ENCODE data around the gene NSD2. TPM values are rescaled to one million over a fixed set of nuclear protein-coding genes. Genes with fewer than 3 reads are reported as not detected.

Gene NSD2
- polyA plus RNA-seq, 4 donors, result 8.4 to 46.4 (median 22.5) TPM

GRCh38 chr4:1927675-1928074, 56.5 kb downstream of the NSD2 start:
- no peaks in the 10 kb centered on the region for H3K9me3 ChIP-seq (ENCODE audit: control insufficient read depth in 2 of 2, insufficient read depth in 1 of 2, low read depth in 1 of 2, low read length in 1 of 2)
- FAIRE-seq, result no peak
- no peak overlapping the region for H3K27ac ChIP-seq (ENCODE audit: low read depth in 1 of 3, low read length in 2 of 3)
- peaks cover 0 to 59% (median 2%) of the 10 kb centered on the region in 3 donors for H3K36me3 ChIP-seq (ENCODE audit: control insufficient read depth in 3 of 3, insufficient read depth in 2 of 3, low read depth in 1 of 3, low read length in 3 of 3)
- H3K27me3 ChIP-seq (ENCODE audit: control insufficient read depth in 3 of 3, insufficient read depth in 3 of 3, low read length in 3 of 3), result no peaks in the 10 kb centered on the region
- whole genome bisulfite sequencing, 3 donors, result 75 to 83% (median 75%) methylated on average over 2 to 3 of the region's 3 CpGs
- H3K4me1 ChIP-seq (ENCODE audit: control insufficient read depth in 3 of 3, insufficient read depth in 2 of 3, low read depth in 1 of 3, low read length in 2 of 3), result no peaks in the 10 kb centered on the region
- DNase-seq, result no peak
- H3K4me3 ChIP-seq (ENCODE audit: low read depth in 1 of 3, low read length in 3 of 3), result no peak overlapping the region

- no peak overlapping the region for H3K27ac ChIP-seq (ENCODE audit: low read depth in 1 of 3, low read length in 2 of 3)
- H3K4me3 ChIP-seq (ENCODE audit: low read depth in 1 of 3, low read length in 3 of 3), result no peak overlapping the region
- H3K27me3 ChIP-seq (ENCODE audit: control insufficient read depth in 3 of 3, insufficient read depth in 3 of 3, low read length in 3 of 3), result no peaks in the 10 kb centered on the region
- no peaks in the 10 kb centered on the region for H3K9me3 ChIP-seq (ENCODE audit: control insufficient read depth in 2 of 2, insufficient read depth in 1 of 2, low read depth in 1 of 2, low read length in 1 of 2)
- no peak for DNase-seq
- H3K36me3 ChIP-seq (ENCODE audit: control insufficient read depth in 3 of 3, insufficient read depth in 2 of 3, low read depth in 1 of 3, low read length in 3 of 3), result peaks cover 0 to 58% (median 2%) of the 10 kb centered on the region in 3 donors
- H3K4me1 ChIP-seq (ENCODE audit: control insufficient read depth in 3 of 3, insufficient read depth in 2 of 3, low read depth in 1 of 3, low read length in 2 of 3), result no peaks in the 10 kb centered on the region
- WGBS, 3 donors, result 91 to 96% (median 91%) methylated on average over 13 of the region's 13 CpGs
- no peak for FAIRE-seq
Measured at GRCh38 chr4:1928356-1929239, 57.4 kb downstream of the NSD2 start.

- Histone ChIP-seq H3K9me3 (ENCODE audit: control insufficient read depth in 2 of 2, insufficient read depth in 1 of 2, low read depth in 1 of 2, low read length in 1 of 2) (no peaks in the 10 kb centered on the region), H3K4me3 (ENCODE audit: low read depth in 1 of 3, low read length in 3 of 3) (no peak overlapping the region), H3K27me3 (ENCODE audit: control insufficient read depth in 3 of 3, insufficient read depth in 3 of 3, low read length in 3 of 3) (no peaks in the 10 kb centered on the region), H3K27ac (ENCODE audit: low read depth in 1 of 3, low read length in 2 of 3) (no peak overlapping the region), H3K36me3 (ENCODE audit: control insufficient read depth in 3 of 3, insufficient read depth in 2 of 3, low read depth in 1 of 3, low read length in 3 of 3) (peaks cover 0 to 54% (median 7%) of the 10 kb centered on the region in 3 donors), H3K4me1 (ENCODE audit: control insufficient read depth in 3 of 3, insufficient read depth in 2 of 3, low read depth in 1 of 3, low read length in 2 of 3) (no peaks in the 10 kb centered on the region)
- DNase-seq (no peak), FAIRE-seq (no peak)
- 94 to 96% (median 95%) methylated on average over 13 of the region's 13 CpGs for WGBS, 3 donors
Measured at GRCh38 chr4:1932736-1933135, 61.5 kb downstream of the NSD2 start.

- no peaks in the 10 kb centered on the region for H3K9me3 ChIP-seq (ENCODE audit: control insufficient read depth in 2 of 2, insufficient read depth in 1 of 2, low read depth in 1 of 2, low read length in 1 of 2)
- no peak overlapping the region for H3K27ac ChIP-seq (ENCODE audit: low read depth in 1 of 3, low read length in 2 of 3)
- no peak overlapping the region for H3K4me3 ChIP-seq (ENCODE audit: low read depth in 1 of 3, low read length in 3 of 3)
- no peak for DNase-seq
- H3K27me3 ChIP-seq (ENCODE audit: control insufficient read depth in 3 of 3, insufficient read depth in 3 of 3, low read length in 3 of 3), result no peaks in the 10 kb centered on the region
- no peak for FAIRE-seq
- H3K4me1 ChIP-seq (ENCODE audit: control insufficient read depth in 3 of 3, insufficient read depth in 2 of 3, low read depth in 1 of 3, low read length in 2 of 3), result no peaks in the 10 kb centered on the region
- peaks cover 0 to 52% (median 7%) of the 10 kb centered on the region in 3 donors for H3K36me3 ChIP-seq (ENCODE audit: control insufficient read depth in 3 of 3, insufficient read depth in 2 of 3, low read depth in 1 of 3, low read length in 3 of 3)
- 79 to 90% (median 82%) methylated on average over 3 of the region's 3 CpGs for WGBS, 3 donors
Measured at GRCh38 chr4:1933700-1934099, 62.5 kb downstream of the NSD2 start.

GRCh38 chr4:1937550-1937949, 66.4 kb downstream of the NSD2 start:
- DNase-seq (no peak), FAIRE-seq (no peak)
- H3K9me3 ChIP-seq (ENCODE audit: control insufficient read depth in 2 of 2, insufficient read depth in 1 of 2, low read depth in 1 of 2, low read length in 1 of 2), result no peaks in the 10 kb centered on the region
- WGBS, 3 donors, result 99 to 100% (median 100%) methylated on average over 3 of the region's 3 CpGs
- H3K36me3 ChIP-seq (ENCODE audit: control insufficient read depth in 3 of 3, insufficient read depth in 2 of 3, low read depth in 1 of 3, low read length in 3 of 3), result peaks cover 2 to 41% (median 12%) of the 10 kb centered on the region in 3 donors
- H3K27me3 ChIP-seq (ENCODE audit: control insufficient read depth in 3 of 3, insufficient read depth in 3 of 3, low read length in 3 of 3), result no peaks in the 10 kb centered on the region
- H3K4me1 ChIP-seq (ENCODE audit: control insufficient read depth in 3 of 3, insufficient read depth in 2 of 3, low read depth in 1 of 3, low read length in 2 of 3), result no peaks in the 10 kb centered on the region
- no peak overlapping the region for H3K4me3 ChIP-seq (ENCODE audit: low read depth in 1 of 3, low read length in 3 of 3)
- H3K27ac ChIP-seq (ENCODE audit: low read depth in 1 of 3, low read length in 2 of 3), result no peak overlapping the region

GRCh38 chr4:1938027-1938426, 66.8 kb downstream of the NSD2 start:
- no peak for DNase-seq
- WGBS, 3 donors, result 94 to 98% (median 96%) methylated on average over 8 of the region's 8 CpGs
- no peaks in the 10 kb centered on the region for H3K4me1 ChIP-seq (ENCODE audit: control insufficient read depth in 3 of 3, insufficient read depth in 2 of 3, low read depth in 1 of 3, low read length in 2 of 3)
- H3K9me3 ChIP-seq (ENCODE audit: control insufficient read depth in 2 of 2, insufficient read depth in 1 of 2, low read depth in 1 of 2, low read length in 1 of 2), result no peaks in the 10 kb centered on the region
- H3K36me3 ChIP-seq (ENCODE audit: control insufficient read depth in 3 of 3, insufficient read depth in 2 of 3, low read depth in 1 of 3, low read length in 3 of 3), result peaks cover 2 to 39% (median 12%) of the 10 kb centered on the region in 3 donors
- no peaks in the 10 kb centered on the region for H3K27me3 ChIP-seq (ENCODE audit: control insufficient read depth in 3 of 3, insufficient read depth in 3 of 3, low read length in 3 of 3)
- no peak overlapping the region for H3K27ac ChIP-seq (ENCODE audit: low read depth in 1 of 3, low read length in 2 of 3)
- no peak overlapping the region for H3K4me3 ChIP-seq (ENCODE audit: low read depth in 1 of 3, low read length in 3 of 3)
- FAIRE-seq, result no peak

- Histone ChIP-seq H3K36me3 (ENCODE audit: control insufficient read depth in 3 of 3, insufficient read depth in 2 of 3, low read depth in 1 of 3, low read length in 3 of 3) (peaks cover 2 to 45% (median 16%) of the 10 kb centered on the region in 3 donors), H3K4me1 (ENCODE audit: control insufficient read depth in 3 of 3, insufficient read depth in 2 of 3, low read depth in 1 of 3, low read length in 2 of 3) (no peaks in the 10 kb centered on the region), H3K9me3 (ENCODE audit: control insufficient read depth in 2 of 2, insufficient read depth in 1 of 2, low read depth in 1 of 2, low read length in 1 of 2) (no peaks in the 10 kb centered on the region), H3K27ac (ENCODE audit: low read depth in 1 of 3, low read length in 2 of 3) (peak overlapping the region in 1 of 3 donors; percentile 27), H3K4me3 (ENCODE audit: low read depth in 1 of 3, low read length in 3 of 3) (no peak overlapping the region), H3K27me3 (ENCODE audit: control insufficient read depth in 3 of 3, insufficient read depth in 3 of 3, low read length in 3 of 3) (no peaks in the 10 kb centered on the region)
- DNase-seq, result no peak
- FAIRE-seq, result no peak
- WGBS, 3 donors, result 84 to 91% (median 90%) methylated on average over 11 of the region's 11 CpGs
Measured at GRCh38 chr4:1939664-1940509, 68.7 kb downstream of the NSD2 start.

- H3K27me3 ChIP-seq (ENCODE audit: control insufficient read depth in 3 of 3, insufficient read depth in 3 of 3, low read length in 3 of 3), result no peaks in the 10 kb centered on the region
- DNase-seq, result no peak
- H3K4me1 ChIP-seq (ENCODE audit: control insufficient read depth in 3 of 3, insufficient read depth in 2 of 3, low read depth in 1 of 3, low read length in 2 of 3), result no peaks in the 10 kb centered on the region
- 92 to 96% (median 95%) methylated on average over 7 of the region's 7 CpGs for WGBS, 3 donors
- peaks cover 2 to 46% (median 13%) of the 10 kb centered on the region in 3 donors for H3K36me3 ChIP-seq (ENCODE audit: control insufficient read depth in 3 of 3, insufficient read depth in 2 of 3, low read depth in 1 of 3, low read length in 3 of 3)
- no peaks in the 10 kb centered on the region for H3K9me3 ChIP-seq (ENCODE audit: control insufficient read depth in 2 of 2, insufficient read depth in 1 of 2, low read depth in 1 of 2, low read length in 1 of 2)
- H3K27ac ChIP-seq (ENCODE audit: low read depth in 1 of 3, low read length in 2 of 3), result no peak overlapping the region
- FAIRE-seq, result no peak
- no peak overlapping the region for H3K4me3 ChIP-seq (ENCODE audit: low read depth in 1 of 3, low read length in 3 of 3)
Measured at GRCh38 chr4:1940566-1940965, 69.4 kb downstream of the NSD2 start.
